T1000 (cell line): ENCODE measurements around the gene ATP10A.
"Not testable (repeated sequence)": the region's sequence is repeated elsewhere in the genome, so short reads cannot be mapped to it uniquely, and the experiment has no call there.

Experiments
- DNase-seq: peaks from one replicate; lab custom pipeline; 2025; ENCODE audit warnings: mixed read lengths; lab: John Stamatoyannopoulos, UW

The ATP10A gene

GRCh38 chr15:25858952-25859760 lies 4.0 kb downstream of the ATP10A start:
- no peak for DNase-seq

GRCh38 chr15:25856059-25856458 lies 7.1 kb downstream of the ATP10A start:
- not testable (repeated sequence) for DNase-seq

GRCh38 chr15:25852661-25853524 lies 10.2 kb downstream of the ATP10A start:
- DNase-seq = no peak

GRCh38 chr15:25852027-25852426 lies 11.1 kb downstream of the ATP10A start:
- no peak for DNase-seq

- no peak for DNase-seq
These were observed 12.7 kb downstream of the ATP10A start for GRCh38 chr15:25850154-25851111.

GRCh38 chr15:25849157-25849921 lies 13.8 kb downstream of the ATP10A start:
- no peak for DNase-seq

GRCh38 chr15:25848784-25849156 lies 14.4 kb downstream of the ATP10A start:
- no peak for DNase-seq

GRCh38 chr15:25848325-25848724 lies 14.8 kb downstream of the ATP10A start:
- DNase-seq = no peak

GRCh38 chr15:25847051-25847450 lies 16.1 kb downstream of the ATP10A start:
- no peak for DNase-seq

GRCh38 chr15:25846377-25846776 lies 16.8 kb downstream of the ATP10A start:
- DNase-seq = no peak

- no peak for DNase-seq
These were observed 18.0 kb downstream of the ATP10A start for GRCh38 chr15:25844981-25845680.

- no peak for DNase-seq
These were observed 18.6 kb downstream of the ATP10A start for GRCh38 chr15:25844542-25844941.

GRCh38 chr15:25844076-25844475 lies 19.1 kb downstream of the ATP10A start:
- DNase-seq = no peak

- no peak for DNase-seq
These were observed 23.4 kb downstream of the ATP10A start for GRCh38 chr15:25839638-25840156.

- no peak for DNase-seq
These were observed 24.3 kb downstream of the ATP10A start for GRCh38 chr15:25838871-25839195.

- DNase-seq = no peak
These were observed 24.8 kb downstream of the ATP10A start for GRCh38 chr15:25838191-25838870.

GRCh38 chr15:25832158-25832557 lies 31.0 kb downstream of the ATP10A start:
- DNase-seq = no peak

GRCh38 chr15:25830844-25831451 lies 32.2 kb downstream of the ATP10A start:
- no peak for DNase-seq

- no peak for DNase-seq
These were observed 34.1 kb downstream of the ATP10A start for GRCh38 chr15:25829073-25829472.
